Measurements from ENCODE around the gene CDKL2.

GRCh38 chr4:75637827-75638226, 7.5 kb upstream of the CDKL2 start:
- TF ChIP-seq CTCF (IDR thresholded peaks at IDR 0.05) (no peak), POLR2A (IDR thresholded peaks at IDR 0.05) (no peak)

Measured in testis (tissue), 2 donors.